ENCODE measurements around the gene DDX5. TPM values are rescaled to one million over a fixed set of nuclear protein-coding genes. Genes with fewer than 3 reads are reported as not detected.

DDX5 gene
- total and polyA plus RNA-seq, 2 of the 4 experiments (the other 2 are of a cell fraction): 253 to 781 TPM

- Histone ChIP-seq H3K14ac (replicated peaks; ENCODE audit: low read depth, low read length) (peak within 1 kb of the TSS; percentile 84), H3K18ac (ENCODE audit: low read depth, low read length) (peak within 1 kb of the TSS; percentile 34; the same call in 1 of the 2 replicates), H2BK120ac (ENCODE audit: low read depth, low read length) (peak within 1 kb of the TSS; percentile 48; the same call in 1 of the 2 replicates), H2AK9ac (replicated peaks; ENCODE audit: low read depth, low read length, poor library complexity) (peak within 1 kb of the TSS; percentile 68), H3K9me3 (ENCODE audit: control insufficient read depth, insufficient read depth, low read length) (no peaks in the 10 kb centered on the region), H2BK15ac (ENCODE audit: low read depth, low read length) (no peak within 1 kb of the TSS; the same call in 2 of the 3 replicates), H3K9me1 (ENCODE audit: insufficient read depth, low read length) (no peaks in the 10 kb centered on the region), H2AK5ac (ENCODE audit: low read depth, low read length) (peak within 1 kb of the TSS; percentile 11), H3K27me3 (ENCODE audit: control insufficient read depth, insufficient read depth, low read length) (no peaks in the 10 kb centered on the region), H3K23ac (ENCODE audit: low read depth, low read length) (peak within 1 kb of the TSS; percentile 88), H3K79me1 (ENCODE audit: low read depth in 1 of 2, low read length in 2 of 2) (peaks cover 26 to 40% of the 10 kb centered on the region in 2 experiments), H3K27ac (ENCODE audit: insufficient read depth, low read length) (peak within 1 kb of the TSS; percentile 76), H3K36me3 (ENCODE audit: control insufficient read depth, insufficient read depth, low read length) (peaks cover 30% of the 10 kb centered on the region), H3K4ac (ENCODE audit: low read depth, low read length) (peak within 1 kb of the TSS; percentile 81), H3K4me3 (ENCODE audit: insufficient read depth, low read depth, low read length) (peak within 1 kb of the TSS; percentile 68), H4K5ac (ENCODE audit: low read depth, low read length) (peak within 1 kb of the TSS; percentile 67; the same call in 1 of the 2 replicates), H4K91ac (ENCODE audit: insufficient read depth, low read depth, low read length) (peak within 1 kb of the TSS; percentile 70), H3K9ac (ENCODE audit: low read depth, low read length) (peak within 1 kb of the TSS; percentile 71), H4K20me1 (ENCODE audit: insufficient read depth, low read length) (peaks cover 43% of the 10 kb centered on the region), H3K4me2 (ENCODE audit: low read depth, low read length) (peak within 1 kb of the TSS; percentile 99), H2AFZ (replicated peaks; ENCODE audit: low read length, poor library complexity) (peak within 1 kb of the TSS; percentile 95), H2BK20ac (ENCODE audit: low read depth, low read length) (no peak within 1 kb of the TSS; the same call in 1 of the 2 replicates), H2BK5ac (ENCODE audit: low read depth, low read length, poor library complexity, severe bottlenecking) (peak within 1 kb of the TSS; percentile 78), H4K8ac (ENCODE audit: low read depth in 2 of 2, low read length in 2 of 2) (peak within 1 kb of the TSS; percentile 24 to 91), H3K56ac (ENCODE audit: extremely low read depth, insufficient read depth, low read length) (peak within 1 kb of the TSS; percentile 53), H3K4me1 (ENCODE audit: control insufficient read depth, insufficient read depth, low read length) (no peaks in the 10 kb centered on the region)
- in situ Hi-C loops (cut with MboI; ENCODE audit: low sequenced_read_pairs) (no loop called here), dilution Hi-C loops (cut with HindIII; ENCODE audit: low sequenced_read_pairs, unreplicated experiment) (no loop called here), intact Hi-C loops (cut with micrococcal nuclease) (no loop called here)
- BruUV-seq (replicated peaks): no TSS peak
- ChIA-PET CTCF (interaction anchor here (0.6 to 1.0 kb wide), 2 partner anchors 11 to 152 kb away, joined by 3 read pairs; no protein-coding TSS in a partner anchor), POLR2A (ENCODE audit: unreplicated experiment) (interaction anchor here (0.5 to 1.0 kb wide), 5 partner anchors 8 to 106 kb away, joined by 3 to 7 read pairs (median 4); no protein-coding TSS in a partner anchor)
- 0% methylated on average over 35 of the region's 50 CpGs; no CpG with 5 or more reads in 1 of the 2 experiments for WGBS, 2 experiments (ENCODE audit: extremely low coverage in 2 of 2, insufficient read length in 1 of 2)
- no peak for TF ChIP-seq CEBPB (IDR thresholded peaks at IDR 0.05; ENCODE audit: low read depth, low read length)
- peak; percentile 89 for TF ChIP-seq POLR2A (IDR thresholded peaks at IDR 0.05; ENCODE audit: low read depth, low read length)
- peak; percentile 41 for TF ChIP-seq CTCF (conservative IDR thresholded peaks at IDR 0.05; ENCODE audit: low read depth, low read length)
- TF ChIP-seq USF2 (IDR thresholded peaks at IDR 0.05; ENCODE audit: low read depth, low read length): peak; percentile 16; the same call in 1 of the 2 replicates
- 0 out of 2 replicates have a peak, but pooled peaks have one; percentile 2 for TF ChIP-seq FOS (IDR thresholded peaks at IDR 0.05; ENCODE audit: low read depth, low read length)
- no peak for TF ChIP-seq ELK1 (IDR thresholded peaks at IDR 0.05; ENCODE audit: borderline replicate concordance, low read depth, low read length)
- no peak; the same call in 1 of the 2 replicates for TF ChIP-seq CHD1 (IDR thresholded peaks at IDR 0.05; ENCODE audit: low read depth, low read length)
- peak; percentile 59; the same call in 1 of the 2 replicates for TF ChIP-seq MXI1 (IDR thresholded peaks at IDR 0.05; ENCODE audit: borderline replicate concordance, low read depth, low read length)
- peak; percentile 77; the same call in 1 of the 2 replicates for TF ChIP-seq MAZ (IDR thresholded peaks at IDR 0.05; ENCODE audit: borderline replicate concordance, low read depth, low read length)
- TF ChIP-seq RAD21 (IDR thresholded peaks at IDR 0.05; ENCODE audit: low read length): peak; percentile 15; the same call in 1 of the 2 replicates
- TF ChIP-seq SMC3 (IDR thresholded peaks at IDR 0.05; ENCODE audit: low read depth, low read length): peak; percentile 21; the same call in 1 of the 2 replicates
- peak; percentile 60; the same call in 1 of the 2 replicates for TF ChIP-seq BHLHE40 (IDR thresholded peaks at IDR 0.05; ENCODE audit: low read depth, low read length)
- ATAC-seq (ENCODE audit: low read depth) (peak; percentile 88), DNase-seq (peak; percentile 91)
Observed at GRCh38 chr17:64496786-64497564, 9.1 kb downstream of the DDX5 start, which contains the start of gene POLG2. TSS of gene POLG2 (minus strand) at chr17:64497054. CDS start at chr17:64496968, 86 bp downstream.

Measured in IMR-90 (cell line).